HEK293 (cell line): ENCODE results near the gene ZNF354B.
"Not testable (repeated sequence)": the region's sequence is repeated elsewhere in the genome, so short reads cannot be mapped to it uniquely, and the experiment has no call there.

Experiments
- CTCF ChIA-PET: fragments of 350-600 bp; formaldehyde crosslinking; extraction: SDS; loops from one replicate; lab custom pipeline; 2021; ENCODE audit warnings: antibody characterized with exemption; lab: Yijun Ruan, JAX
- POLR2A ChIA-PET: fragments of 300-600 bp; formaldehyde crosslinking; extraction: SDS; loops from one replicate; lab custom pipeline; 2020; ENCODE audit warnings: antibody characterized with exemption, inconsistent platforms; lab: Yijun Ruan, JAX
- H3K27ac ChIP-seq: fragments of 200-500 bp; sonication (Bioruptor generic); 2 replicates; pipeline ENCODE4 v1.5.1; 2014; ENCODE audit warnings: low read depth, low read length, control low read depth, inconsistent platforms; ENCODE audit errors: extremely low read depth
- H3K36me3 ChIP-seq, 2 experiments: fragments of 200-500 bp in 1 of 2; sonication (Bioruptor generic) in 1 of 2; 1 replicate in 1 of 2; 2 replicates in 1 of 2; pipeline ENCODE4 v1.5.1; 2014 to 2017; ENCODE audit warnings: inconsistent platforms in 2 of 2, low read length in 2 of 2; ENCODE audit not compliant: control insufficient read depth in 2 of 2, insufficient read depth in 1 of 2
- H3K4me1 ChIP-seq: fragments of 200-500 bp; sonication (Bioruptor generic); 2 replicates; pipeline ENCODE4 v1.5.1; 2014; ENCODE audit warnings: mild to moderate bottlenecking, low read length, inconsistent platforms; ENCODE audit not compliant: control insufficient read depth, insufficient read depth
- H3K4me3 ChIP-seq: 2 replicates; pipeline ENCODE4 v1.5.1; 2011; ENCODE audit warnings: low read depth, mild to moderate bottlenecking, control low read depth, low read length, moderate library complexity
- H3K9me3 ChIP-seq: fragments of 200-500 bp; sonication (Bioruptor generic); 2 replicates; pipeline ENCODE4 v1.5.1; 2014; ENCODE audit warnings: low read depth, low read length, inconsistent platforms; ENCODE audit not compliant: control insufficient read depth, insufficient read depth
- KLF9 ChIP-seq: fragments of 450-650 bp; formaldehyde crosslinking; IDR thresholded peaks from 2 replicates; pipeline ENCODE4 v1.5.1; 2016; ENCODE audit warnings: missing biosample characterization, missing genetic modification characterization, low read depth
- SETDB1 ChIP-seq: IDR thresholded peaks from one replicate; pipeline ENCODE4 v1.6.1; 2017; ENCODE audit warnings: mild to moderate bottlenecking, low read length, moderate library complexity, mixed read lengths; ENCODE audit not compliant: insufficient read length
- TRIM28 ChIP-seq: IDR thresholded peaks from 2 replicates; pipeline ENCODE4 v1.6.1; 2011; ENCODE audit warnings: low read length, control low read depth, borderline replicate concordance
- TSHZ1 ChIP-seq: fragments of 450-650 bp; formaldehyde crosslinking; IDR thresholded peaks from 2 replicates; pipeline ENCODE4 v1.5.1; 2016; ENCODE audit warnings: missing biosample characterization, missing genetic modification characterization, borderline replicate concordance
- ZBTB20 ChIP-seq: fragments of 450-650 bp; formaldehyde crosslinking; IDR thresholded peaks from 2 replicates; pipeline ENCODE4 v1.5.1; 2016; ENCODE audit warnings: missing biosample characterization, missing genetic modification characterization
- ZFHX2 ChIP-seq: fragments of 450-650 bp; formaldehyde crosslinking; conservative IDR thresholded peaks from 2 replicates; pipeline ENCODE4 v1.5.1; 2016; ENCODE audit warnings: missing biosample characterization, missing genetic modification characterization
- ZNF140 ChIP-seq: fragments of 450-650 bp; formaldehyde crosslinking; IDR thresholded peaks from 2 replicates; pipeline ENCODE4 v1.5.1; 2016; ENCODE audit warnings: missing biosample characterization, missing genetic modification characterization
- ZNF274 ChIP-seq, 2 experiments: fragments of 200-500 bp in 1 of 2; fragments of 450-650 bp in 1 of 2; sonication (Bioruptor generic) in 1 of 2; formaldehyde crosslinking in 1 of 2; IDR thresholded peaks; 2 replicates each; pipeline versions ENCODE4 v1.5.1 to v1.6.1; 2014 to 2016; ENCODE audit warnings: borderline replicate concordance in 1 of 2, inconsistent platforms in 1 of 2, low read length in 1 of 2, missing biosample characterization in 1 of 2, missing genetic modification characterization in 1 of 2
- ZNF335 ChIP-seq: fragments of 450-650 bp; formaldehyde crosslinking; conservative IDR thresholded peaks from 2 replicates; pipeline ENCODE4 v1.5.1; 2016; ENCODE audit warnings: missing biosample characterization, missing genetic modification characterization
- ZNF354C ChIP-seq: fragments of 450-650 bp; formaldehyde crosslinking; IDR thresholded peaks from 2 replicates; pipeline ENCODE4 v1.5.1; 2016; ENCODE audit warnings: missing biosample characterization, missing genetic modification characterization, low read depth, borderline replicate concordance
- ZNF394 ChIP-seq: fragments of 450-650 bp; formaldehyde crosslinking; IDR thresholded peaks from 2 replicates; pipeline ENCODE4 v1.5.1; 2016; ENCODE audit warnings: missing biosample characterization, missing genetic modification characterization, mild to moderate bottlenecking, moderate library complexity, borderline replicate concordance
- ZNF423 ChIP-seq: fragments of 450-650 bp; formaldehyde crosslinking; IDR thresholded peaks from 2 replicates; pipeline ENCODE4 v1.5.1; 2016; ENCODE audit warnings: missing biosample characterization, missing genetic modification characterization
- ZNF658 ChIP-seq: fragments of 450-650 bp; formaldehyde crosslinking; IDR thresholded peaks from 2 replicates; pipeline ENCODE4; 2016; ENCODE audit warnings: missing biosample characterization, missing genetic modification characterization
- ZNF76 ChIP-seq: fragments of 450-650 bp; formaldehyde crosslinking; IDR thresholded peaks from 2 replicates; pipeline ENCODE4; 2016; ENCODE audit warnings: low read depth, missing biosample characterization, missing genetic modification characterization, borderline replicate concordance
- TF ChIP-seq, protein P1 (sequence below): fragments of 450-650 bp; formaldehyde crosslinking; IDR thresholded peaks from 2 replicates; pipeline ENCODE4 v1.5.1; 2016; ENCODE audit warnings: missing biosample characterization, missing genetic modification characterization

The ZNF354B gene

DNA sequence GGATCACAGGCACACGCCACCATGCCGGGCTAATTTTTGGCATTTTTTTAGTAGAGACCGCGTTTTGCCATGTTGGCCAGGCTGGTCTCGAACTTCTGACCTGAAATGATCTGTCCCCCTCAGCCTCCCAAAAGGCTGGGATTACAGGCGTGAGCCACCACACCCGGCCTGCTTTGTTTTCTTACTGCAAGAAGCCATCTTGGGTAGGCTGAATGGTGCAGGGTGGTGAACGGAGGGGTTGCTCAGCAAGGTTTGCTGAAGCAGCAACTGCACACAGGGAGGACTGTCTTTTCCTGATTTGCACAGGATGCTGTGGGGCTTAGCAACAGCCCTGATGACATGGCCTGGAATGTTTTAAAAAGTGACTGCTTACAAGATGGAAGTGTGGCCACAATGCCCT, 10.7 kb downstream of the ZNF354B start (continued):
- TF ChIP-seq, protein P1, sequence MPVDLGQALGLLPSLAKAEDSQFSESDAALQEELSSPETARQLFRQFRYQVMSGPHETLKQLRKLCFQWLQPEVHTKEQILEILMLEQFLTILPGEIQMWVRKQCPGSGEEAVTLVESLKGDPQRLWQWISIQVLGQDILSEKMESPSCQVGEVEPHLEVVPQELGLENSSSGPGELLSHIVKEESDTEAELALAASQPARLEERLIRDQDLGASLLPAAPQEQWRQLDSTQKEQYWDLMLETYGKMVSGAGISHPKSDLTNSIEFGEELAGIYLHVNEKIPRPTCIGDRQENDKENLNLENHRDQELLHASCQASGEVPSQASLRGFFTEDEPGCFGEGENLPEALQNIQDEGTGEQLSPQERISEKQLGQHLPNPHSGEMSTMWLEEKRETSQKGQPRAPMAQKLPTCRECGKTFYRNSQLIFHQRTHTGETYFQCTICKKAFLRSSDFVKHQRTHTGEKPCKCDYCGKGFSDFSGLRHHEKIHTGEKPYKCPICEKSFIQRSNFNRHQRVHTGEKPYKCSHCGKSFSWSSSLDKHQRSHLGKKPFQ (tag by site-specific recombination), result no peak
- no peak for TF ChIP-seq SETDB1
- TF ChIP-seq, all 188 proteins: peak for 0

GRCh38 chr5:178872302-178872701, 12.5 kb downstream of the ZNF354B start:
- POLR2A ChIA-PET, result no interaction called here
- no peak overlapping the region for H3K4me3 ChIP-seq
- peak; percentile 55; the same call in 1 of the 2 replicates for TF ChIP-seq ZNF140 (tag by site-specific recombination)
- TF ChIP-seq ZNF394 (tag by site-specific recombination), result no peak
- no peak for TF ChIP-seq ZNF423 (tag by site-specific recombination)
- TF ChIP-seq, all 188 proteins: peak for 1
- Histone ChIP-seq H3K27ac (no peak overlapping the region), H3K36me3 (peaks cover 44 to 96% of the 10 kb centered on the region in 2 experiments), H3K9me3 (peaks cover under 1% of the 10 kb centered on the region; the same call in 1 of the 2 replicates), H3K4me1 (no peaks in the 10 kb centered on the region)
- CTCF ChIA-PET, result no interaction called here

- CTCF ChIA-PET, result interaction anchor here (0.6 kb wide), 1 partner anchor 45 kb away, joined by 3 read pairs; no protein-coding TSS in a partner anchor
- POLR2A ChIA-PET; H3K27ac ChIP-seq; H3K4me3 ChIP-seq; H3K4me1 ChIP-seq; H3K9me3 ChIP-seq; TF ChIP-seq ZNF274 (IDR thresholded peaks at IDR 0.05; ENCODE audit: low read length): not testable (repeated sequence)
- peak; percentile 83; the same call in 1 of the 2 replicates for TF ChIP-seq ZNF274 (tag by site-specific recombination; IDR thresholded peaks at IDR 0.05; ENCODE audit: borderline replicate concordance)
- peaks cover 62 to 92% of the 10 kb centered on the region in 2 experiments for H3K36me3 ChIP-seq
Observed at GRCh38 chr5:178883115-178883694, 23.5 kb downstream of the ZNF354B start.

GRCh38 chr5:178883815-178884430, 24.2 kb downstream of the ZNF354B start:
- Histone ChIP-seq H3K36me3 (peaks cover 59 to 90% of the 10 kb centered on the region in 2 experiments), H3K27ac (no peak overlapping the region), H3K4me3 (no peak overlapping the region), H3K4me1 (no peaks in the 10 kb centered on the region), H3K9me3 (peaks cover 4% of the 10 kb centered on the region)
- TF ChIP-seq SETDB1 (peak; percentile 95), ZNF274 (IDR thresholded peaks at IDR 0.05; ENCODE audit: low read length) (peak; percentile 57; the same call in 1 of the 2 replicates), ZNF274 (tag by site-specific recombination; IDR thresholded peaks at IDR 0.05; ENCODE audit: borderline replicate concordance) (peak; percentile 90; the same call in 1 of the 2 replicates), TRIM28 (peak; percentile 46; the same call in 1 of the 2 replicates), ZFHX2 (tag by site-specific recombination) (no peak)
- ChIA-PET POLR2A (no interaction called here), CTCF (no interaction called here)

GRCh38 chr5:178895615-178896571, 36.1 kb downstream of the ZNF354B start, which contains the start of gene ZFP2:
Gene ZFP2, plus strand, starts transcription at chr5:178895913. Its CDS starts 35,401 bp downstream, at chr5:178931314.
- ChIA-PET POLR2A (interaction anchor here (1.5 kb wide), 1 partner anchor 36 kb away, joined by 4 read pairs; the partner anchor contains the start of gene ZNF354B), CTCF (interaction anchor here (0.6 to 0.7 kb wide), 3 partner anchors 37 to 165 kb away, joined by 3 to 4 read pairs (median 3); partner anchors contain the start of gene ZNF354C)
- H3K27ac ChIP-seq, result peak within 1 kb of the TSS; percentile 58; the same call in 1 of the 2 replicates
- H3K4me3 ChIP-seq, result peak within 1 kb of the TSS; percentile 51
- no peaks in the 10 kb centered on the region for H3K9me3 ChIP-seq
- H3K36me3 ChIP-seq, result no peaks in the 10 kb centered on the region; a peak in 1 of 3 replicates
- no peaks in the 10 kb centered on the region for H3K4me1 ChIP-seq
- TF ChIP-seq ZNF658 (tag by site-specific recombination) (no peak), ZNF354C (tag by site-specific recombination) (no peak), TSHZ1 (no peak), ZNF76 (peak; percentile 74; the same call in 1 of the 2 replicates), TRIM28 (no peak), ZBTB20 (tag by site-specific recombination) (peak; percentile 79), KLF9 (tag by site-specific recombination) (no peak), ZNF335 (tag by site-specific recombination) (peak; percentile 67)
